Measurements from ENCODE around the gene RPS6KC1.
A peak's percentile ranks its signal among the peaks of the same experiment; 100 is the strongest.
"Not testable (repeated sequence)": the region's sequence is repeated elsewhere in the genome, so short reads cannot be mapped to it uniquely, and the experiment has no call there.

The RPS6KC1 gene

GRCh38 chr1:213107613-213108012, 56.6 kb downstream of the RPS6KC1 start:
- no peak for DNase-seq

DNA sequence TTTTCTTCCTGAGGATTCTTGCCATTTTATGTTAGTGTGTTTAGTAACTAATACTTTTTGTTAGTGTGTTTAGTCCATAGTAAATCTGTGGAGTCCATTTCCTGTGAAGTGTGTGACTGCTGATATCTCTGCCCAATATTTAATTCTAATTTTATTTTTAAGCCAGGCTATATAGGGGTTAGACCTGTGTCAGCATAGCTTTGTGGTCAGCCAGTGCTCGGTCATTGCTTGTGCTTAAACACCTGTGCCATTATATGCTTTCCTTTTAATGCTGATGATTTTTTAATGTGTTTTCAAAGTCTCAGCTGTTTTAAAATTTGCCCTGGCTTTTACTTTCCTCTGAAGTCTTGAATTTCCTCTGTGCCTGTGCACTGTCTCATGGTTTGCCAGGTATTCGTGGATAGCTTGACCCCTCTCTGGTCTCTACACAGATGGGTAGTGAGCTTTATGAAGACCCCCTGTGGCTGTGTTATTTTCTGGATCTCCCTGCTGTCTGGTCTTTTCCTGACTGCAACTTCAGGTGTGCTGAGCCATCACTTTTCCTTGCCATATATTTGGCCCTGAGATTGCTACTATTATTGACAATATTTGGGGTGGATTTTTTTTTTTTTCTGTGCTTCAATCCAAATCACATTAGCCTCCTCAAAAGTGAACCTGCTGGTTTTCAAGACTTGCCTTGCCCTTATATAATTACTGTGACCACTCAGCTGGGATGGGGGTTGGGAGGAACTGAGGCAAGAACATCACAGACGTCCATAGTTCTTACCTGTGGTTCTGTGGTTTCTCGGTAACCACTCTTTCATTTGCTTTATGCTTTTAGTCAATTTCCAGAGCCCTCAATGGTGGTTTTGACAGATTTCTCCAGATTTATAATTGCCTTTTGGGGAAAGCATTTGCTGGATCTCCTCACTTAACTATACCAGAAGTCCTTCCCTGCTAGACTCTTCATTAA, 59.6 kb downstream of the RPS6KC1 start:
- DNase-seq: no peak

GRCh38 chr1:213111502-213111901, 60.5 kb downstream of the RPS6KC1 start:
- DNase-seq: no peak

DNA sequence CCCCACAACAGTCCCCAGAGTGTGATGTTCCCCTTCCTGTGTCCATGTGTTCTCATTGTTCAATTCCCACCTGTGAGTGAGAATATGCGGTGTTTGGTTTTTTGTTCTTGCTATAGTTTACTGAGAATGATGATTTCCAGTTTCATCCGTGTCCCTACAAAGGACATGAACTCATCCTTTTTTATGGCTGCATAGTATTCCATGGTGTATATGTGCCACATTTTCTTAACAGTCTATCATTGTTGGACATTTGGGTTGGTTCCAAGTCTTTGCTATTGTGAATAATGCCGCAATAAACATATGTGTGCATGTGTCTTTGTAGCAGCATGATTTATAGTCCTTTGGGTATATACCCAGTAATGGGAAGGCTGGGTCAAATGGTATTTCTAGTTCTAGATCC, 61.7 kb downstream of the RPS6KC1 start:
- DNase-seq: not testable (repeated sequence)

GRCh38 chr1:213117699-213118180, 66.7 kb downstream of the RPS6KC1 start:
- DNase-seq: not testable (repeated sequence)

GRCh38 chr1:213119794-213120193, 68.8 kb downstream of the RPS6KC1 start:
- DNase-seq: peak; percentile 16

GRCh38 chr1:213120386-213120785, 69.3 kb downstream of the RPS6KC1 start:
- DNase-seq: peak; percentile 19

GRCh38 chr1:213120961-213121360, 69.9 kb downstream of the RPS6KC1 start:
- DNase-seq: no peak

GRCh38 chr1:213122514-213122929, 71.5 kb downstream of the RPS6KC1 start:
- peak; percentile 59 for DNase-seq

DNA sequence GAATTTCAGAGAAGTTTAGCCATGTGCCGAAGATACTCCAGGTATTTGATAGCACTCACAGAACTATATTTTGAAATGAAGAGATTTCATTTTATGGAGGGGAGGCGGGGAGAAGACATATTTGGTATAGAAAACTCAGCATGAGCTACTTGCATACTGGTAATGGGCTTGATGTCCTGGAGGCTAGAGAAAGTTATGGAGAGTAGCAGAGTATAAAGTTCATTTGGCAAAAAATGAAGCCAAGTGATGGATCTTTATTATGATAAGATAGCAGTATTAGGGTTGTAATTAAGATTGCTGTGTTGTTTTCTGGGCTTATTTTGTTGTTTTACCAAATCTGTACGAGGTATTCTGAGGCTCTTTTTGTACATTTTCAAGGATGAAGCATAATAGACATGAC, 72.0 kb downstream of the RPS6KC1 start:
- no peak for DNase-seq

DNA sequence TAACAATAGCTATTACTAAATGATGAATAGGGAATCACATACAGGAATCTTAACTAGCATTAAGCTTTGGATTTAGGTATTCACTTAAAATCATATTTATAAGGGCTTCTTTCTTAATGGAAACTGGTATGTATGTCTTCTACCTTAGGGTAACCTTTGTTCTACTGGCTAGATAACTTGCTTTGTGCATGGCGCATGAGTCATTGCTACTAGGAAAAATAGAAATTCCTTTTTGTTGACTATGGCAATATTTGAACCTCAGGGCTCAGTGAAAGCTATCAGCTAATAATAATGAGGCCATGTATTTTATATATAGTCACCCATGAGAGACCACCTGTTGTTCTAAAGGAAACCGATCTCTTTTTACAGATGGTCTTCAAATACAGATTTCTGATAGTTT, 72.5 kb downstream of the RPS6KC1 start:
- DNase-seq: peak; percentile 67

DNA sequence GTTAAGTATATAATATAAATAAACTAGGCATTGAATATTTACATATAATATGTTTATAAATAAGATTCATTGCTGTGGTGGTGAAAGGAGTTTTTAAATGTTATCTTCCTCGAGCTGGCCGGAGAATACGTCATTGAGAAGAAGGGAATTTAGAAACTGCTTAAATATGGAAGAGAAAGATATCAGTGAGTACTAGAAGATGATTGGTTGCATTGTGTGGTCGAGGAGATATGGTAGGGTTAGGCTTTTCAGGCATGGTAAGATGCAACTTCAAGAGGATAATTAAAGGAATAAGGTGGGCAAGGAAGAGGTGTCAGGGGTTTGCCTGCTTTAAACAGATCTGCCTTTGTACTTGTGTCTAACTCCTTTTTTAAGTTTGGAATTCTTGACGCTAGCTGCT, 73.5 kb downstream of the RPS6KC1 start:
- no peak for DNase-seq

GRCh38 chr1:213125643-213126042, 74.6 kb downstream of the RPS6KC1 start:
- DNase-seq: no peak

DNA sequence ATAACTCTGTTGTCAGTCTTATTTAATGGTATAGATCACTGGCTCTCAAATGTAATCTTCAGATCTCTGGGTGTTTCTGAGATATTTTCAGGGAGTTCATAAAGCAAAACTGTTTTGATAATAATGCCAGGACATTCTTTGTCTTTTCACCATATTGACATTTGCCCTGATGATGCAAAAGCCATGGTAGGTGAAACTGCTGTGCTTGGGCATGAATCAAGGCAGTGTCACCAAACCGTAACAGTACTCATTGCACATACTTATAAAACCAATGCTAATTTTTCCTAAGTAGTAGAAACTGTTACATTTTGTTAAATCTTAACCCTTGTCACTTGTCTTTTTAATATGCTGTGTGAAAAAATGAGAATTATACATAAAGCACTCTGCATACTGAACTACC, 76.0 kb downstream of the RPS6KC1 start:
- DNase-seq: peak; percentile 13

DNA sequence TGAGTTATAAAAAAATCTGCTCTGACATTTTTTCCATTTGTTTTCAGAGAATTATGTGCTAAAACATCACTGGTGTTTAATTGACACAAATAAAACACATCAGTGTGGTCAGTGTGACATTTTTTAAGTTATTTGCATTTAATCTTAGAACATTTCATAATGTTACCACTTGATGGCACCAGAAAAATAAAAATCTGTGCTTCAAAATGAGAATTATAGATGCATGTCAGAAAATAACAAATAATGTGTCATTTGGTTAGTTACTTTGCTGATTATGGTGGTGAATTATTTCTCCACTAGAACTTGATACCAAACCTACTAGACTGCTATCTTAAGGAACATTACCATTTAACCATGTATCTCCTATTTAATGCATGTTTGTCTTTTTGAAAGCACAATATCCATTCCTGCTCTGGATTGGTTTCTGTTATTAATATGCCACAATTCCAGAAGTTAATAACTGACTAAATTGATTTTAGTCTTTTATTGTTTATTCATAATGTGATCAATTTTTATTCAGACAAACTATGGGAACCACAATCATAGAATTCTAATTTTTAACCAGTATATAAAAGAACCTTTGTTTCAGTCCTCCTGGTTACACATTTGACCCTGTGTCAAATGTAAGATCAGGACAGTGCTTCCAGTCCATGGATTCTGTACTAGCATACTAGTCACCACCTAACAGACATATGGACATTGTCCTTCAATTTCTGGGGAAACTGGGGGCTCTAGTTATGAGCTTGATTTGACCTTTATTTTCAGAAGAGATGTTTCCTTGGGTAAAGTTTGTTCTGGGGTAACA, 81.0 kb downstream of the RPS6KC1 start:
- DNase-seq: no peak

GRCh38 chr1:213135572-213135971, 84.5 kb downstream of the RPS6KC1 start:
- DNase-seq: peak; percentile 52

GRCh38 chr1:213136190-213136917, 85.3 kb downstream of the RPS6KC1 start:
- DNase-seq: no peak

DNA sequence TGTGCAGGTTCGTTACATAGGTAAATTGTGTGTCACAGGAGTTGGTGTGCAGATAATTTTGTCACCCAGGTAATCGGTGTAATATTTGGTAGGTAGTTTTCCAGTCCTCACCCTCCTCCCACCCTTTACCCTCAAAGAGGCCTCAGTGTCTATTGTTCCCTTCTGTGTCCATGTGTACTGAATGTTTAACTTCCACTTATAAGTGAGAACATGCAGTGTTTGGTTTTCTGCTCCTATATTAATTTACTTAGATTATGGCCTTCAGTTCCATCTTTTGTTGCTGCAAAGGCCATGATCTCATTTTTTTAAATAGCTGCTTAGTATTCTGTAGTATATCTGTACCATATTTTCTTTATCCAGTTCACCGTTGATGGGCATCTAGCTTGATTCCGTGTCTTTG, 87.3 kb downstream of the RPS6KC1 start:
- DNase-seq: no peak

- DNase-seq: peak; percentile 91
Observed at GRCh38 chr1:213138892-213139291, 87.9 kb downstream of the RPS6KC1 start.

GRCh38 chr1:213148905-213149304, 97.9 kb downstream of the RPS6KC1 start:
- no peak for DNase-seq

GRCh38 chr1:213150090-213150489, 99.0 kb downstream of the RPS6KC1 start:
- DNase-seq: not testable (repeated sequence)

DNA sequence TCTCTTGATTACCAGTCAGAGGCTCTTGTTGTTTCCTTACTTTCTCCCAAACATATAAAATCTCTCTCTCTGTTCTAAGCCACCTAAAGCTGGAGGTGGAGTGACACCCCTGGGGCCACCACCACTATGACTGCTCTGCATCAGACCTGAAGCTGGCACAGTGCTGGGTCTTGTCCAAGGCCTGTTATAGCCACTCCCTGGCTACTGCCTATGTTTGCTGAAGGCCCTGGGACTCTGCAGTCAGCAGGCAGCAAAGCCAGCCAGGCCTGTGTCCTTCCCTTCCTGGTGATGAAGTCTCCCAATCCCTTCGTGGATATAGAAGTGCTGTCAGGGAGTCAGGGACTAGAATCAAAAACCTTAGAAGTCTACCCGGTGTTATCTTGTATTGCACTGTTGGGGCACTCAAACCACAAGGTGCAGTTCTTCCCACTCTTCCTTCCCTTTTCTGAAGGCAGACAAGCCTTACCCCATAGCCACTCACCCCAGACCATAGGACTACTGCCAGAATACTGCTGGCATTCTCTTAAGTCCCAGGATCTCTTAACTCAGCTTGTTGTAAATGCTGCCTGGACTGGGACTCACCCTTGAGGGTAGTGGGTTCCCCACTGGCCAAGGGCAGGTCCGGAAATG, 103.1 kb downstream of the RPS6KC1 start:
- no peak for DNase-seq

Measured in fibroblast of skin of back (primary cell).